Subcutaneous adipose tissue (tissue), 4 donors: ENCODE measurements around the gene KIRREL3. TPM values are rescaled to one million over a fixed set of nuclear protein-coding genes. Genes with fewer than 3 reads are reported as not detected.

Experiments
- total RNA-seq, 4 donors: library from RNA; depleted of rRNA; stranded (reverse); fragments of >200 nt; gene quantifications; one replicate each; pipeline ENCODE4 v1.1.0, GENCODE V29; 2016
- TF ChIP-seq, protein P1 (sequence below): fragments of 450-650 bp; IDR thresholded peaks from one replicate; pipeline ENCODE4 v1.5.1; 2016; ENCODE audit warnings: low read depth, mild to moderate bottlenecking, control low read depth, antibody characterized with exemption, moderate library complexity

Gene KIRREL3
- total RNA-seq, 4 donors from 2014 or later: not detected

- TF ChIP-seq, protein P1, sequence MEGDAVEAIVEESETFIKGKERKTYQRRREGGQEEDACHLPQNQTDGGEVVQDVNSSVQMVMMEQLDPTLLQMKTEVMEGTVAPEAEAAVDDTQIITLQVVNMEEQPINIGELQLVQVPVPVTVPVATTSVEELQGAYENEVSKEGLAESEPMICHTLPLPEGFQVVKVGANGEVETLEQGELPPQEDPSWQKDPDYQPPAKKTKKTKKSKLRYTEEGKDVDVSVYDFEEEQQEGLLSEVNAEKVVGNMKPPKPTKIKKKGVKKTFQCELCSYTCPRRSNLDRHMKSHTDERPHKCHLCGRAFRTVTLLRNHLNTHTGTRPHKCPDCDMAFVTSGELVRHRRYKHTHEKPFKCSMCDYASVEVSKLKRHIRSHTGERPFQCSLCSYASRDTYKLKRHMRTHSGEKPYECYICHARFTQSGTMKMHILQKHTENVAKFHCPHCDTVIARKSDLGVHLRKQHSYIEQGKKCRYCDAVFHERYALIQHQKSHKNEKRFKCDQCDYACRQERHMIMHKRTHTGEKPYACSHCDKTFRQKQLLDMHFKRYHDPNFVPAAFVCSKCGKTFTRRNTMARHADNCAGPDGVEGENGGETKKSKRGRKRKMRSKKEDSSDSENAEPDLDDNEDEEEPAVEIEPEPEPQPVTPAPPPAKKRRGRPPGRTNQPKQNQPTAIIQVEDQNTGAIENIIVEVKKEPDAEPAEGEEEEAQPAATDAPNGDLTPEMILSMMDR: no peak
These were observed 534.9 kb downstream of the KIRREL3 start for GRCh38 chr11:126465573-126466188.

DNA sequence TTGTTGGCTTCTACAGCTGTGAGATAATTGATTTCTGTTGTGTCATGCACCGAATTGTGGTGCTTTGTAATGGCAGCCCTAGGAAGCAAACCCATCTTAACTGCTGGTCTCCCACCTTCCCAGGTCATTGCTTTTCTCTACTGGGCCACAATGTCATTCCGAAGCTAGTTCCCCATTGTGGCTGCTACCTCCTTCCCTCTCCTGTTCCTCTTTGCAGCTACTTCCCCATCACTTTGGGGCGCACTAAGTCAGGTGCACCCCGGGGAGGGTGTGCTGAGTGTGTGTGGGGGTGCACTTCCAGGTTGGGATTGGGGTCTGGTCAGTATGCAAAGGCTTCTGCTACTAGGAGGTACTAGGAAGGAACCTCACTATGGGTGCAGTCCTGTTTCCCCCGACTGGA, 535.8 kb downstream of the KIRREL3 start:
- TF ChIP-seq, protein P1: no peak

DNA sequence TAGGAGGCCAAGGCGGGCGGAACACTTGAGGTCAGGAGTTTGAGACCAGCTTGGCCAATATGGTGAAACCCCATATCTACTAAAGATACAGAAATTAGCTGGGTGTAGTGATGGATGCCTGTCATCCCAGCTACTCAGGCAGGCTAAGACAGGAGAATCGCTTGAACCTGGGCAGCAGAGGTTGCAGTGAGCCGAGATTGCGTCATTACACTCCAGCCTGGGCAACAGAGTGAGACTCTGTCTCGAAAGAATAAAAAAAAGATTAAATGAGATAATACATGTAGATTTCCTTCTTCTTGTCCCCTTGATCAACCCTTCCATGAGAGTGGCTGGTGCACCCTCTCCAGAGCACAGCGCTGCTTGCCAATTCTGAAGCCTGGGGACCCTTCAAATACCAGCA, 538.1 kb downstream of the KIRREL3 start:
- TF ChIP-seq, protein P1: no peak

DNA sequence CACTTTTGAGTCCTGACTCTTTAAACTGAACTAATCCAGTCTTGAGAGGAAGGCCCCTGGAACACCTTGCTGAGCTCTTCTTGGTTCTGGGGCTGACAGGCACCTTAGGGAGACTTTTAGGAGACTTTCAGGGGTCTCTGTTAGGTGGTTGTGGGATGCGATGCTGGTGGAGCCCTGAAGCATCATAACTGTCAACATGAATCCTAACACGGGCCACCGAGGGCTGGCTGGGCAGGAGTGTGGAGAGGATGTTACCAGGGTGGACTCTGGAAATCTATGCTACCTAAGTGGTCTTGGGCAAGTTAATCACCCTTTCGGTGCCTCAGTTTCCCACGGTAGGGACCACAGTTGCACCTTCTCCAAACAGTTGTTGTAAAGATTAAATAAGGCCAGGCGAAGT, 538.6 kb downstream of the KIRREL3 start:
- TF ChIP-seq, protein P1: no peak

DNA sequence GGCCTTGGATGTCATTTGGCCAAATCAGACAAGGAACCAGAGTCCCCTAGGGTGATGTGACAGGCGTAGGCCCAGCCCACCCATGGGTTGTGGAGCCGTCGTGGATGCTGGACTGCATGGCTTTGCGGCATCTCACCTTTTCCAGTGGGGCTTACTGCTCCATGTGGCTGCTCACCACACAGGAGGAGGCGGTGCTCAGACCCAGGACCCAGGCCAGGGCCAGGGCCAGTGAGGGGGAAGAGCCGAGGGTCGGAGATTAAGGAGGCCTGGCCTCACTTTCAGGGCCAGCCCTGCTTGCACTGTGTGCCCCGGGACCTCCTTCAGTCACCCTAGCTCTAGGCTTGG, 539.5 kb downstream of the KIRREL3 start:
- TF ChIP-seq, protein P1: no peak

- TF ChIP-seq, protein P1: no peak
These were observed 540.0 kb downstream of the KIRREL3 start for GRCh38 chr11:126460417-126461095.

DNA sequence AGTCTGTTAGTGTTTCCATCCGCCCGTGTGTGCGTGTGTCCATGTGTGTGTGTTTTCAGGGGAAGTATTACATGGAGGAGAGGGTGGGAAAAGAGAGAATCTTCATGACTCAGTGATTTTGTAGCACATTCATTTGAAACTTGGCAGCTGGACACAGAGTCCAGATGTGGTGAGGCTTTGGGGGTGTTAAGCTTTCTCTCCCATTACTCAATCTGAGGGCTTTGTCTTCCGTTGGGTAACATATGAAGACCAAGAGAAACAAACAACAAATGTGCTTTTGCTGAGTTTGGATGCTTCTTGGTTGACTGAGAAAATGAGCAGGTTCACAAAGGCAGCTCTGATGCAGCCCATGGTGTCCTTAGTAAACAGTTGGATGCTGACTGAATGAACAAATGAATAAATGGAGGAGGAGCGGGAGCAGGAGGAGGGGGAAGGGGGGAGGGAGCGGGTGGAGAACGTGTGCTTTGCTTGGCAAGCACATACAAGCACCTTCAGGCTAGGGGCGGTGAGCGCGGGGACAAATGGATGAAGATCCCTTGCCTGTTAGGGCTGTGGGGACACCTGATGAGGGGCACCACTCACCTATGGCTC, 540.8 kb downstream of the KIRREL3 start:
- TF ChIP-seq, protein P1: no peak
